PC-3 (cell line): ENCODE data around the gene SEC14L1. TPM values are rescaled to one million over a fixed set of nuclear protein-coding genes. Genes with fewer than 3 reads are reported as not detected.
"Not testable (repeated sequence)": the region's sequence is repeated elsewhere in the genome, so short reads cannot be mapped to it uniquely, and the experiment has no call there.

Experiments used
- ATAC-seq: fragments of 200-7000 bp; cut with Tn5 transposase; 2 replicates; pipeline ENCODE4 v1.9.1; 2020; ENCODE audit warnings: mild to moderate bottlenecking, moderate library complexity
- BruUV-seq: library from RNA; stranded (reverse); fragments of 400-500 nt; replicated peaks from 2 replicates; lab custom pipeline; 2021; lab: Mats Ljungman, UMichigan
- CTCF ChIA-PET: fragments of 300-600 bp; sonication (Branson Sonifier 250); formaldehyde crosslinking; loops from one replicate; lab custom pipeline; 2022; ENCODE audit warnings: antibody characterized with exemption; lab: Charles Lee
- POLR2A ChIA-PET: fragments of 300-600 bp; sonication (Branson Sonifier 250); formaldehyde crosslinking; loops from one replicate; lab custom pipeline; 2022; ENCODE audit warnings: antibody characterized with exemption; ENCODE audit not compliant: unreplicated experiment; lab: Charles Lee
- DNase-seq: peaks from one replicate; pipeline ENCODE4 v3.0.0-alpha.2; 2015
- H2AFZ ChIP-seq: fragments of 300-600 bp; sonication (generic); 2 replicates; pipeline ENCODE4 v1.6.0; 2016; ENCODE audit warnings: antibody characterized with exemption, low read length
- H3F3A ChIP-seq: fragments of 300-600 bp; sonication (generic); one replicate; pipeline ENCODE4 v1.6.0; 2017; ENCODE audit warnings: antibody characterized with exemption, low read length, control low read depth, mild to moderate bottlenecking; ENCODE audit not compliant: unreplicated experiment
- H3K27ac ChIP-seq: fragments of 300-600 bp; sonication (generic); 2 replicates; pipeline ENCODE4 v1.5.1; 2016; ENCODE audit warnings: mild to moderate bottlenecking, low read length
- H3K27me3 ChIP-seq: fragments of 300-600 bp; sonication (generic); 2 replicates; pipeline ENCODE4 v1.6.1; 2016; ENCODE audit warnings: low read length, mixed read lengths
- H3K36me3 ChIP-seq: fragments of 300-600 bp; sonication (generic); 2 replicates; pipeline ENCODE4 v1.6.1; 2016; ENCODE audit warnings: low read depth, mixed run types, low read length, mixed read lengths
- H3K4me1 ChIP-seq: fragments of 300-600 bp; sonication (generic); 2 replicates; pipeline ENCODE4 v1.5.1; 2016; ENCODE audit warnings: low read length; ENCODE audit not compliant: insufficient read depth
- H3K4me2 ChIP-seq: fragments of 300-600 bp; sonication (generic); 2 replicates; pipeline ENCODE4 v1.6.0; 2016; ENCODE audit warnings: low read length
- H3K4me3 ChIP-seq: fragments of 300-600 bp; sonication (generic); 2 replicates; pipeline ENCODE4 v1.5.1; 2016; ENCODE audit warnings: mild to moderate bottlenecking, low read length, mixed read lengths
- H3K79me2 ChIP-seq: fragments of 300-600 bp; sonication (generic); 2 replicates; pipeline ENCODE4 v1.6.1; 2017; ENCODE audit warnings: low read length, mixed read lengths
- H3K9ac ChIP-seq: fragments of 300-600 bp; sonication (generic); 2 replicates; pipeline ENCODE4 v1.6.0; 2016; ENCODE audit warnings: mild to moderate bottlenecking, low read length
- H3K9me2 ChIP-seq: fragments of 300-600 bp; sonication (generic); replicated peaks from 2 replicates; pipeline ENCODE4 v1.6.1; 2016; ENCODE audit warnings: mixed run types, low read length, mixed read lengths
- H3K9me3 ChIP-seq: fragments of 300-600 bp; sonication (generic); 2 replicates; pipeline ENCODE4 v1.6.1; 2016; ENCODE audit warnings: low read length, mixed read lengths
- H4K20me1 ChIP-seq: fragments of 300-600 bp; sonication (generic); 2 replicates; pipeline ENCODE4 v1.6.1; 2016; ENCODE audit warnings: low read length, mixed read lengths
- CTCF ChIP-seq: fragments of 300-600 bp; sonication (generic); conservative IDR thresholded peaks from 2 replicates; pipeline ENCODE4 v1.5.1; 2017; ENCODE audit warnings: antibody characterized with exemption, low read depth, mild to moderate bottlenecking, low read length
- EZH2 ChIP-seq: fragments of 300-600 bp; sonication (generic); IDR thresholded peaks from one replicate; pipeline ENCODE4 v1.6.1; 2017; ENCODE audit warnings: antibody characterized with exemption, mild to moderate bottlenecking, low read length; ENCODE audit not compliant: unreplicated experiment
- EZH2phosphoT487 ChIP-seq: fragments of 300-600 bp; sonication (generic); IDR thresholded peaks from 2 replicates; pipeline ENCODE4 v1.6.1; 2018; ENCODE audit warnings: mild to moderate bottlenecking, antibody characterized with exemption, low read length, borderline replicate concordance
- intact Hi-C: fragments of 100-400 bp; cut with micrococcal nuclease; formaldehyde crosslinking; loops from 2 replicates; pipeline ENCODE4 v1.9.0; 2023
- total RNA-seq: library from RNA; depleted of rRNA; stranded (reverse); fragments of >200 nt; gene quantifications from 2 replicates; pipeline ENCODE4 v1.2.3, GENCODE V29; 2014

Gene SEC14L1
- total RNA-seq, 1 experiment from 2014 or later, result 39.8 TPM

- POLR2A ChIA-PET, result no interaction called here
- no TSS peak for BruUV-seq
- no peak overlapping the region for H3K9ac ChIP-seq
- no peak overlapping the region for H3K4me2 ChIP-seq
- peaks cover 97% of the 10 kb centered on the region for H3K79me2 ChIP-seq
- H4K20me1 ChIP-seq, result no peaks in the 10 kb centered on the region
- TF ChIP-seq EZH2phosphoT487 (no peak), CTCF (no peak), EZH2 (no peak)
- H3K36me3 ChIP-seq, result peaks cover 52% of the 10 kb centered on the region
- intact Hi-C loops, result no loop called here
- peaks cover 17% of the 10 kb centered on the region for H3K4me1 ChIP-seq
- H3K9me2 ChIP-seq, result no peaks in the 10 kb centered on the region
- H3K27me3 ChIP-seq, result no peaks in the 10 kb centered on the region
- CTCF ChIA-PET, result no interaction called here
- no peak overlapping the region for H3K27ac ChIP-seq
- no peaks in the 10 kb centered on the region for H3F3A ChIP-seq
- no peak overlapping the region for H3K4me3 ChIP-seq
- DNase-seq (no peak), ATAC-seq (no peak)
- no peaks in the 10 kb centered on the region for H3K9me3 ChIP-seq
- no peak overlapping the region for H2AFZ ChIP-seq
Measured at GRCh38 chr17:77148940-77149510, 8.3 kb downstream of the SEC14L1 start.

GRCh38 chr17:77150196-77150595 is 9.4 kb downstream of the SEC14L1 start:
- intact Hi-C loops, result loop anchor here (5.0 kb wide), 1 partner anchor 37 kb away; no protein-coding TSS in a partner anchor
- Histone ChIP-seq H3K27ac (no peak overlapping the region), H3K36me3 (peaks cover 46% of the 10 kb centered on the region), H3K4me1 (peaks cover 12% of the 10 kb centered on the region), H3K4me3 (no peak overlapping the region), H3K9me2 (no peaks in the 10 kb centered on the region), H3F3A (no peaks in the 10 kb centered on the region), H3K9ac (no peak overlapping the region), H4K20me1 (no peaks in the 10 kb centered on the region), H3K27me3 (no peaks in the 10 kb centered on the region), H3K79me2 (peaks cover 98% of the 10 kb centered on the region), H3K9me3 (no peaks in the 10 kb centered on the region), H3K4me2 (no peak overlapping the region), H2AFZ (no peak overlapping the region)
- ChIA-PET POLR2A (no interaction called here), CTCF (no interaction called here)
- no peak for ATAC-seq
- no TSS peak for BruUV-seq
- no peak for TF ChIP-seq EZH2phosphoT487
- no peak for TF ChIP-seq EZH2
- no peak for TF ChIP-seq CTCF
- no peak for DNase-seq

- TF ChIP-seq EZH2, result no peak
- no peak for TF ChIP-seq CTCF
- TF ChIP-seq EZH2phosphoT487, result no peak
- Histone ChIP-seq H3K4me2 (no peak overlapping the region), H2AFZ (no peak overlapping the region), H3K9me2 (no peaks in the 10 kb centered on the region), H3K27ac (no peak overlapping the region), H4K20me1 (no peaks in the 10 kb centered on the region), H3K4me1 (peaks cover 2% of the 10 kb centered on the region), H3K79me2 (peaks cover 98% of the 10 kb centered on the region), H3F3A (no peaks in the 10 kb centered on the region), H3K36me3 (peaks cover 46% of the 10 kb centered on the region), H3K27me3 (no peaks in the 10 kb centered on the region), H3K4me3 (no peak overlapping the region), H3K9me3 (no peaks in the 10 kb centered on the region), H3K9ac (no peak overlapping the region)
- ChIA-PET CTCF (no interaction called here), POLR2A (no interaction called here)
- DNase-seq (no peak), ATAC-seq (no peak)
- intact Hi-C loops, result loop anchor here (5.0 kb wide), 1 partner anchor 36 kb away; no protein-coding TSS in a partner anchor
- no TSS peak for BruUV-seq
Measured at GRCh38 chr17:77151186-77151585, 10.4 kb downstream of the SEC14L1 start.

GRCh38 chr17:77152056-77152455 is 11.3 kb downstream of the SEC14L1 start:
- CTCF ChIA-PET, H3K9ac ChIP-seq, H2AFZ ChIP-seq, H3K9me3 ChIP-seq, POLR2A ChIA-PET, H3K27me3 ChIP-seq, H3K4me1 ChIP-seq, H4K20me1 ChIP-seq, H3K4me2 ChIP-seq, ATAC-seq, H3K4me3 ChIP-seq, H3K27ac ChIP-seq, DNase-seq, H3K9me2 ChIP-seq, BruUV-seq, H3F3A ChIP-seq: not testable (repeated sequence)
- peaks cover 39% of the 10 kb centered on the region for H3K36me3 ChIP-seq
- intact Hi-C loops, result loop anchor here (5.0 kb wide), 1 partner anchor 35 kb away; no protein-coding TSS in a partner anchor
- peaks cover 98% of the 10 kb centered on the region for H3K79me2 ChIP-seq
